Measurements from ENCODE around the gene LHFPL2. TPM values are rescaled to one million over a fixed set of nuclear protein-coding genes. Genes with fewer than 3 reads are reported as not detected.
"Not testable (repeated sequence)": the region's sequence is repeated elsewhere in the genome, so short reads cannot be mapped to it uniquely, and the experiment has no call there.

Gene LHFPL2
- total and polyA plus RNA-seq, 2 of the 4 experiments (the other 2 are of a cell fraction) = 6.5 to 11.3 TPM

DNA sequence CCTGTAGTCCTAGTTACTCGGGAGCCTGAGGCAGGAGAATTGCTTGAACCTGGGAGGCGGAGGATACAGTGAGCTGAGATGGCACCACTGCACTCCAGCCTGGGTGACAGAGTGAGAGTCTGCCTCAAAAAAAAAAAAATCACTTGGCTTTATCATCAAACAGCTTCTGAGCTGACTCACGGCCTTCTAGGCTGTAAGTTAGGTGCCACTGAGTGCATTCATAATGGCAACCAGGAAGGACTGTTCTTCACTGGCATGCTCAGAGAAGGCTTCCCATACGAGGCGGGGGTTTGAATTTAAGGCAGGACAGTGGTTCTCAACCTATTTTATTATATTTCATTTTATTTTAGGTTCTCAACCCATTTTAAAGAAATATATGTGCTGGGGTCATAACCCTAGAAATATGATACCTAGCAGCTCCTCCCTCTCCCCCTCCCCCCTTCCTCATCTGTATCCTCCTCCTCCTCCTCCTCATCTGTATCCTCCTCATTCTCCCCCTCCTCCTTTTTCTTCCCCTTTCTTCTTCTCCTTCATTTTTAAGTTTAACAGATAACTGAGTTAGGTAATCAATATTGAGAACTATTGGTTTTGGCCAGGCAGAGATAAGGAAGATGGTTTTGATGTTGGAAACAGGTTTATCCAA lies 19.0 kb upstream of the LHFPL2 start:
- Histone ChIP-seq H3K79me1 (ENCODE audit: low read depth in 1 of 2, low read length in 2 of 2) (no peaks in the 10 kb centered on the region), H3K27me3 (ENCODE audit: control insufficient read depth, insufficient read depth, low read length) (no peaks in the 10 kb centered on the region), H3K23ac (ENCODE audit: low read depth, low read length) (no peak overlapping the region), H4K5ac (ENCODE audit: low read depth, low read length) (no peak overlapping the region), H4K8ac (ENCODE audit: low read depth in 2 of 2, low read length in 2 of 2) (no peak overlapping the region), H2BK20ac (ENCODE audit: low read depth, low read length) (no peak overlapping the region), H2BK120ac (ENCODE audit: low read depth, low read length) (no peak overlapping the region), H3K4me3 (ENCODE audit: insufficient read depth, low read depth, low read length) (no peak overlapping the region), H3K14ac (replicated peaks; ENCODE audit: low read depth, low read length) (no peak overlapping the region), H3K4ac (ENCODE audit: low read depth, low read length) (no peak overlapping the region), H4K20me1 (ENCODE audit: insufficient read depth, low read length) (no peaks in the 10 kb centered on the region), H2AK5ac (ENCODE audit: low read depth, low read length) (no peak overlapping the region), H3K9me3 (ENCODE audit: control insufficient read depth, insufficient read depth, low read length) (no peaks in the 10 kb centered on the region), H3K18ac (ENCODE audit: low read depth, low read length) (no peak overlapping the region), H3K36me3 (ENCODE audit: control insufficient read depth, insufficient read depth, low read length) (no peaks in the 10 kb centered on the region), H4K91ac (ENCODE audit: insufficient read depth, low read depth, low read length) (no peak overlapping the region), H2BK5ac (ENCODE audit: low read depth, low read length, poor library complexity, severe bottlenecking) (no peak overlapping the region), H3K27ac (ENCODE audit: insufficient read depth, low read length) (no peak overlapping the region), H3K56ac (ENCODE audit: extremely low read depth, insufficient read depth, low read length) (no peak overlapping the region), H2BK15ac (ENCODE audit: low read depth, low read length) (no peak overlapping the region), H2AK9ac (replicated peaks; ENCODE audit: low read depth, low read length, poor library complexity) (no peak overlapping the region), H3K4me1 (ENCODE audit: control insufficient read depth, insufficient read depth, low read length) (peaks cover 9% of the 10 kb centered on the region), H3K9ac (ENCODE audit: low read depth, low read length) (no peak overlapping the region), H3K4me2 (ENCODE audit: low read depth, low read length) (no peak overlapping the region), H2AFZ (replicated peaks; ENCODE audit: low read length, poor library complexity) (no peak overlapping the region), H3K9me1 (ENCODE audit: insufficient read depth, low read length) (peaks cover 10% of the 10 kb centered on the region)
- BruUV-seq (replicated peaks) = no TSS peak
- ChIA-PET POLR2A (ENCODE audit: unreplicated experiment) (no interaction called here), CTCF (interaction anchor here (0.7 kb wide), 1 partner anchor 12 kb away, joined by 4 read pairs; no protein-coding TSS in a partner anchor)
- no peak for DNase-seq
- intact Hi-C loops (cut with micrococcal nuclease) = no loop called here
- in situ Hi-C loops (cut with MboI; ENCODE audit: low sequenced_read_pairs) = no loop called here
- TF ChIP-seq, protein P1, sequence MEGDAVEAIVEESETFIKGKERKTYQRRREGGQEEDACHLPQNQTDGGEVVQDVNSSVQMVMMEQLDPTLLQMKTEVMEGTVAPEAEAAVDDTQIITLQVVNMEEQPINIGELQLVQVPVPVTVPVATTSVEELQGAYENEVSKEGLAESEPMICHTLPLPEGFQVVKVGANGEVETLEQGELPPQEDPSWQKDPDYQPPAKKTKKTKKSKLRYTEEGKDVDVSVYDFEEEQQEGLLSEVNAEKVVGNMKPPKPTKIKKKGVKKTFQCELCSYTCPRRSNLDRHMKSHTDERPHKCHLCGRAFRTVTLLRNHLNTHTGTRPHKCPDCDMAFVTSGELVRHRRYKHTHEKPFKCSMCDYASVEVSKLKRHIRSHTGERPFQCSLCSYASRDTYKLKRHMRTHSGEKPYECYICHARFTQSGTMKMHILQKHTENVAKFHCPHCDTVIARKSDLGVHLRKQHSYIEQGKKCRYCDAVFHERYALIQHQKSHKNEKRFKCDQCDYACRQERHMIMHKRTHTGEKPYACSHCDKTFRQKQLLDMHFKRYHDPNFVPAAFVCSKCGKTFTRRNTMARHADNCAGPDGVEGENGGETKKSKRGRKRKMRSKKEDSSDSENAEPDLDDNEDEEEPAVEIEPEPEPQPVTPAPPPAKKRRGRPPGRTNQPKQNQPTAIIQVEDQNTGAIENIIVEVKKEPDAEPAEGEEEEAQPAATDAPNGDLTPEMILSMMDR (conservative IDR thresholded peaks at IDR 0.05; ENCODE audit: low read depth, low read length) = no peak
- TF ChIP-seq BHLHE40 (IDR thresholded peaks at IDR 0.05; ENCODE audit: low read depth, low read length) = no peak
- no peak for ATAC-seq (ENCODE audit: low read depth)
- 80% methylated on average over 1 of the region's 5 CpGs; no CpG with 5 or more reads in 1 of the 2 experiments for WGBS, 2 experiments (ENCODE audit: extremely low coverage in 2 of 2, insufficient read length in 1 of 2)
- dilution Hi-C loops (cut with HindIII; ENCODE audit: low sequenced_read_pairs, unreplicated experiment) = no loop called here

DNA sequence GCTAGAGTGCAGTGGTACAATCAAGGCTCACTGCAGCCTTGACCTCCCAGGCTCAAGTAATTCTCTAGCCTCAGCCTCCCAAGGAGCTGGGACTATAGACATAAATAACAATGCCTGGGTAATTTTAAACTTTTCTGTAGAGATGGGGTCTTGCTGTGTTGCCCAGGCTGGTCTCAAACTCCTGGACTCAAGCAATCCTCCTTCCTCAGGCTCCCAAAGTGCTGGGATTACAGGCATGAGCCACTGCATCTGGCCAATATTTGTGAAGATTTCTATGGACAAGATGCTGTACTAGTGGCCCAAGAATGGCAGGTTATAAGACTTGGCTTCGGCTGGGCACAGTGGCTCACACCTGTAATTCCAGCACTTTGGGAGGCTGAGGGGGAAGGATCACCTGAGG lies 18.4 kb upstream of the LHFPL2 start:
- H4K8ac ChIP-seq (ENCODE audit: low read depth in 2 of 2, low read length in 2 of 2); H3K9me3 ChIP-seq (ENCODE audit: control insufficient read depth, insufficient read depth, low read length); H3K27me3 ChIP-seq (ENCODE audit: control insufficient read depth, insufficient read depth, low read length); ATAC-seq (ENCODE audit: low read depth); H2BK120ac ChIP-seq (ENCODE audit: low read depth, low read length); dilution Hi-C loops (cut with HindIII; ENCODE audit: low sequenced_read_pairs, unreplicated experiment); H2BK15ac ChIP-seq (ENCODE audit: low read depth, low read length); H3K36me3 ChIP-seq (ENCODE audit: control insufficient read depth, insufficient read depth, low read length); H2AFZ ChIP-seq (replicated peaks; ENCODE audit: low read length, poor library complexity); H3K79me1 ChIP-seq (ENCODE audit: low read depth in 1 of 2, low read length in 2 of 2); H3K4ac ChIP-seq (ENCODE audit: low read depth, low read length); intact Hi-C loops (cut with micrococcal nuclease); H3K4me2 ChIP-seq (ENCODE audit: low read depth, low read length); in situ Hi-C loops (cut with MboI; ENCODE audit: low sequenced_read_pairs); H3K9ac ChIP-seq (ENCODE audit: low read depth, low read length); H3K56ac ChIP-seq (ENCODE audit: extremely low read depth, insufficient read depth, low read length); H3K4me1 ChIP-seq (ENCODE audit: control insufficient read depth, insufficient read depth, low read length); H3K23ac ChIP-seq (ENCODE audit: low read depth, low read length); H3K4me3 ChIP-seq (ENCODE audit: insufficient read depth, low read depth, low read length); H2BK5ac ChIP-seq (ENCODE audit: low read depth, low read length, poor library complexity, severe bottlenecking); H3K18ac ChIP-seq (ENCODE audit: low read depth, low read length); H4K20me1 ChIP-seq (ENCODE audit: insufficient read depth, low read length); H4K5ac ChIP-seq (ENCODE audit: low read depth, low read length); H2BK20ac ChIP-seq (ENCODE audit: low read depth, low read length); POLR2A ChIA-PET (ENCODE audit: unreplicated experiment); BruUV-seq (replicated peaks); H4K91ac ChIP-seq (ENCODE audit: insufficient read depth, low read depth, low read length); H3K27ac ChIP-seq (ENCODE audit: insufficient read depth, low read length); H3K14ac ChIP-seq (replicated peaks; ENCODE audit: low read depth, low read length); H2AK5ac ChIP-seq (ENCODE audit: low read depth, low read length); DNase-seq; CTCF ChIA-PET; H2AK9ac ChIP-seq (replicated peaks; ENCODE audit: low read depth, low read length, poor library complexity): not testable (repeated sequence)
- peaks cover 10% of the 10 kb centered on the region for H3K9me1 ChIP-seq (ENCODE audit: insufficient read depth, low read length)
- WGBS, 2 experiments (ENCODE audit: extremely low coverage in 2 of 2, insufficient read length in 1 of 2) = no CpG with 5 or more reads among the region's 1 CpG

Data from IMR-90 (cell line).